Measurements from ENCODE around the gene PROK1. TPM values are rescaled to one million over a fixed set of nuclear protein-coding genes. Genes with fewer than 3 reads are reported as not detected.

PROK1 gene
- total and polyA plus RNA-seq, 2 of the 13 experiments (the other 11 are each of a cell fraction or from before 2014, with no cell fraction given): 0.07 TPM; not detected in 1

DNA sequence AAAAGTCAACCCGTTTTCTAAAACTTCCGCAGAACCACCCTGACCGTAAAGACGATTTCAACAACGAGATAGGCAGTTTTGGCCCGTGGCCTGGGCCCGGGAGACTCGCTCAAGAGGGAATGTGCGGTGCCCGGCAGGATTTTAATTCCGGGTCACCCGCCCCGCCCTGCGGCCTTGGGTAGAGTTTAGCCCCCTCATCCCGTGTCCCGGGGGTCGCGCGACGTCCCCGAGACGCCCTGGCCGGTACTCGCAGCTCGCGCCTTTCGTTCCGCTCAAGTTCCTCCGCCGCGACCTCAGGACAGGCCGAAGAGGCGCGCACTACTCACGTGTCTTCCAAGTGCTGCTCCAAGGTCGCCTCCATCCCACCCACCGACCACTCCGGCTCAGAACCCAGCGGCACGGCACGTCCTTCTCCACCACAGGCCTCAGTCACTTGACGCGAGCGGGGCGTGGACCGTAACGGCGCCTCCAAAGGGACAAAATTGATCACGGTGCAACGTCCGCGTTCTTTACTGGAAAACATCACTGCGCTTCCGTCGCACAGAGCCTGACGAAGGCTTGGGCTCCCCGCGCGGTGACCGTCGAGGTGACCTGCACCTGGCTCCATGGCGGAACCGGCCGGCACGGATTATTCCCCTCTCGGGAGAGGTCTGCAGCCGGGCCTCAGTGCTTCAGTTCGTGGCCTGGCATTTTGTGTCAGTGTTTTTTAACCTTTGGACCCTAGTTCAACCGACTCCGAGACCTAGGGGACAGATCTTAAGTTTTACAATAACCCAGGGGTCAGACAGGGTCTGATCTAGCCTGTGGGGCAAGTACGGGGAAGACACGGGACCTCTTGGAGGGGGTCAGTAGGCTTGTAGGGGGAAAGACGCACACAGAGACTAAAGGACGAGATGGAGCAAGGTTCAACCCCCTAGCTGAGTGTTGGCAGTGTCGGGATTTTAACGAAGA is 43.4 kb upstream of the PROK1 start, which contains the start of gene LAMTOR5 (continued):
- TF ChIP-seq SETDB1 (CRISPR knock-in tag; IDR thresholded peaks at IDR 0.05; ENCODE audit: borderline replicate concordance): no peak
- TF ChIP-seq HMGA1 (CRISPR knock-in tag; conservative IDR thresholded peaks at IDR 0.05): no peak
- TF ChIP-seq, protein P1, sequence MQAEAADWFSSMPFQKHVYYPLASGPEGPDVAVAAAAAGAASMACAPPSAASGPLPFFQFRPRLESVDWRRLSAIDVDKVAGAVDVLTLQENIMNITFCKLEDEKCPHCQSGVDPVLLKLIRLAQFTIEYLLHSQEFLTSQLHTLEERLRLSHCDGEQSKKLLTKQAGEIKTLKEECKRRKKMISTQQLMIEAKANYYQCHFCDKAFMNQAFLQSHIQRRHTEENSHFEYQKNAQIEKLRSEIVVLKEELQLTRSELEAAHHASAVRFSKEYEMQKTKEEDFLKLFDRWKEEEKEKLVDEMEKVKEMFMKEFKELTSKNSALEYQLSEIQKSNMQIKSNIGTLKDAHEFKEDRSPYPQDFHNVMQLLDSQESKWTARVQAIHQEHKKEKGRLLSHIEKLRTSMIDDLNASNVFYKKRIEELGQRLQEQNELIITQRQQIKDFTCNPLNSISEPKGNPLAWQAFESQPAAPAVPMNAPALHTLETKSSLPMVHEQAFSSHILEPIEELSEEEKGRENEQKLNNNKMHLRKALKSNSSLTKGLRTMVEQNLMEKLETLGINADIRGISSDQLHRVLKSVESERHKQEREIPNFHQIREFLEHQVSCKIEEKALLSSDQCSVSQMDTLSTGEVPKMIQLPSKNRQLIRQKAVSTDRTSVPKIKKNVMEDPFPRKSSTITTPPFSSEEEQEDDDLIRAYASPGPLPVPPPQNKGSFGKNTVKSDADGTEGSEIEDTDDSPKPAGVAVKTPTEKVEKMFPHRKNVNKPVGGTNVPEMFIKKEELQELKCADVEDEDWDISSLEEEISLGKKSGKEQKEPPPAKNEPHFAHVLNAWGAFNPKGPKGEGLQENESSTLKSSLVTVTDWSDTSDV (CRISPR knock-in tag; IDR thresholded peaks at IDR 0.05): 0 out of 2 replicates have a peak, but pooled peaks have one; percentile 48
- peak; percentile 91 for TF ChIP-seq TAF15 (IDR thresholded peaks at IDR 0.05; ENCODE audit: low read depth, low read length, poor library complexity, severe bottlenecking)
- TF ChIP-seq, protein P2, sequence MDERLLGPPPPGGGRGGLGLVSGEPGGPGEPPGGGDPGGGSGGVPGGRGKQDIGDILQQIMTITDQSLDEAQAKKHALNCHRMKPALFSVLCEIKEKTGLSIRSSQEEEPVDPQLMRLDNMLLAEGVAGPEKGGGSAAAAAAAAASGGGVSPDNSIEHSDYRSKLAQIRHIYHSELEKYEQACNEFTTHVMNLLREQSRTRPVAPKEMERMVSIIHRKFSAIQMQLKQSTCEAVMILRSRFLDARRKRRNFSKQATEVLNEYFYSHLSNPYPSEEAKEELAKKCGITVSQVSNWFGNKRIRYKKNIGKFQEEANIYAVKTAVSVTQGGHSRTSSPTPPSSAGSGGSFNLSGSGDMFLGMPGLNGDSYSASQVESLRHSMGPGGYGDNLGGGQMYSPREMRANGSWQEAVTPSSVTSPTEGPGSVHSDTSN (CRISPR knock-in tag; IDR thresholded peaks at IDR 0.05): peak; percentile 11; the same call in 1 of the 2 replicates
- peak; percentile 88; the same call in 1 of the 2 replicates for TF ChIP-seq MTA1 (CRISPR knock-in tag; IDR thresholded peaks at IDR 0.05; ENCODE audit: borderline replicate concordance)
- TF ChIP-seq ZNF598 (CRISPR knock-in tag; IDR thresholded peaks at IDR 0.05; ENCODE audit: borderline replicate concordance): no peak
- TF ChIP-seq, protein P3, sequence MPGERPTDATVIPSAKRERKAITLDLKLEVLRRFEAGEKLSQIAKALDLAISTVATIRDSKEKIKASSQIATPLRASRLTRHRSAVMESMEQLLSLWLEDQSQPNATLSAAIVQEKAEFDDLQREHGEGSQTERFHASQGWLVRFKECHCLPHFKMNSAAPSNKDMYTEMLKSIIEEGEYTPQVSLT (CRISPR knock-in tag; IDR thresholded peaks at IDR 0.05; ENCODE audit: borderline replicate concordance, low read depth): no peak
- TF ChIP-seq PHF20 (CRISPR knock-in tag; IDR thresholded peaks at IDR 0.05): peak; percentile 98
- TF ChIP-seq ZNF136 (CRISPR knock-in tag; IDR thresholded peaks at IDR 0.05; ENCODE audit: low read depth): no peak
- no peak for TF ChIP-seq ZNF678 (CRISPR knock-in tag; IDR thresholded peaks at IDR 0.05)
- TF ChIP-seq MTF1 (CRISPR knock-in tag; IDR thresholded peaks at IDR 0.05): 0 out of 2 replicates have a peak, but pooled peaks have one; percentile 43
- no peak; the same call in 1 of the 2 replicates for TF ChIP-seq ZNF292 (CRISPR knock-in tag; IDR thresholded peaks at IDR 0.05; ENCODE audit: borderline replicate concordance, low read depth)
- TF ChIP-seq SALL2 (CRISPR knock-in tag; IDR thresholded peaks at IDR 0.05): peak; percentile 95
- TF ChIP-seq, protein P4, sequence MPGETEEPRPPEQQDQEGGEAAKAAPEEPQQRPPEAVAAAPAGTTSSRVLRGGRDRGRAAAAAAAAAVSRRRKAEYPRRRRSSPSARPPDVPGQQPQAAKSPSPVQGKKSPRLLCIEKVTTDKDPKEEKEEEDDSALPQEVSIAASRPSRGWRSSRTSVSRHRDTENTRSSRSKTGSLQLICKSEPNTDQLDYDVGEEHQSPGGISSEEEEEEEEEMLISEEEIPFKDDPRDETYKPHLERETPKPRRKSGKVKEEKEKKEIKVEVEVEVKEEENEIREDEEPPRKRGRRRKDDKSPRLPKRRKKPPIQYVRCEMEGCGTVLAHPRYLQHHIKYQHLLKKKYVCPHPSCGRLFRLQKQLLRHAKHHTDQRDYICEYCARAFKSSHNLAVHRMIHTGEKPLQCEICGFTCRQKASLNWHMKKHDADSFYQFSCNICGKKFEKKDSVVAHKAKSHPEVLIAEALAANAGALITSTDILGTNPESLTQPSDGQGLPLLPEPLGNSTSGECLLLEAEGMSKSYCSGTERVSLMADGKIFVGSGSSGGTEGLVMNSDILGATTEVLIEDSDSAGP (CRISPR knock-in tag; IDR thresholded peaks at IDR 0.05; ENCODE audit: borderline replicate concordance): peak; percentile 97
- no peak for TF ChIP-seq U2AF2 (IDR thresholded peaks at IDR 0.05; ENCODE audit: low read depth, low read length)
- TF ChIP-seq CAMTA2 (CRISPR knock-in tag; IDR thresholded peaks at IDR 0.05; ENCODE audit: borderline replicate concordance): no peak
- TF ChIP-seq PITX1 (CRISPR knock-in tag; IDR thresholded peaks at IDR 0.05): peak; percentile 82
- no peak for TF ChIP-seq ATF7 (IDR thresholded peaks at IDR 0.05)
- TF ChIP-seq ATF7 (CRISPR knock-in tag; IDR thresholded peaks at IDR 0.05): peak; percentile 87
- peak; percentile 98 for TF ChIP-seq ZNF225 (CRISPR knock-in tag; IDR thresholded peaks at IDR 0.05)
- TF ChIP-seq ZIK1 (CRISPR knock-in tag; IDR thresholded peaks at IDR 0.05; ENCODE audit: borderline replicate concordance, low read depth): peak; percentile 95; the same call in 1 of the 2 replicates
